Mucosa of rectum (tissue), 2 donors: ENCODE data around the gene SERPINB2.

ENCODE experiments used
- H3K27ac ChIP-seq, 2 donors: one replicate each; pipeline ENCODE4 v1.7.0; 2013; ENCODE audit warnings: inconsistent platforms in 2 of 2, low read depth in 2 of 2, low read length in 2 of 2
- H3K27me3 ChIP-seq, 2 donors: one replicate each; pipeline ENCODE4 v1.7.0; 2013; ENCODE audit warnings: low read length in 2 of 2; ENCODE audit not compliant: control insufficient read depth in 2 of 2, insufficient read depth in 2 of 2
- H3K36me3 ChIP-seq, 2 donors: one replicate each; pipeline ENCODE4 v1.7.0; 2013; ENCODE audit warnings: low read length in 2 of 2; ENCODE audit not compliant: control insufficient read depth in 2 of 2, insufficient read depth in 2 of 2
- H3K4me1 ChIP-seq, 2 donors: one replicate each; pipeline ENCODE4 v1.7.0; 2013; ENCODE audit warnings: low read length in 2 of 2, mild to moderate bottlenecking in 1 of 2; ENCODE audit not compliant: control insufficient read depth in 2 of 2, insufficient read depth in 2 of 2
- H3K4me3 ChIP-seq, 2 donors: one replicate each; pipeline ENCODE4 v1.7.0; 2013; ENCODE audit warnings: low read length in 2 of 2
- H3K9ac ChIP-seq, 2 donors: one replicate each; pipeline ENCODE4 v1.7.0; 2013; ENCODE audit warnings: low read length in 2 of 2, low read depth in 1 of 2, mild to moderate bottlenecking in 1 of 2
- H3K9me3 ChIP-seq, 2 donors: one replicate each; pipeline ENCODE4 v1.7.0; 2013; ENCODE audit warnings: low read length in 2 of 2; ENCODE audit not compliant: control insufficient read depth in 2 of 2
- donor health status: healthy.
- donor health status: Normal muscosa, but diverticular disease.

SERPINB2 gene, protein sequence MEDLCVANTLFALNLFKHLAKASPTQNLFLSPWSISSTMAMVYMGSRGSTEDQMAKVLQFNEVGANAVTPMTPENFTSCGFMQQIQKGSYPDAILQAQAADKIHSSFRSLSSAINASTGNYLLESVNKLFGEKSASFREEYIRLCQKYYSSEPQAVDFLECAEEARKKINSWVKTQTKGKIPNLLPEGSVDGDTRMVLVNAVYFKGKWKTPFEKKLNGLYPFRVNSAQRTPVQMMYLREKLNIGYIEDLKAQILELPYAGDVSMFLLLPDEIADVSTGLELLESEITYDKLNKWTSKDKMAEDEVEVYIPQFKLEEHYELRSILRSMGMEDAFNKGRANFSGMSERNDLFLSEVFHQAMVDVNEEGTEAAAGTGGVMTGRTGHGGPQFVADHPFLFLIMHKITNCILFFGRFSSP

DNA sequence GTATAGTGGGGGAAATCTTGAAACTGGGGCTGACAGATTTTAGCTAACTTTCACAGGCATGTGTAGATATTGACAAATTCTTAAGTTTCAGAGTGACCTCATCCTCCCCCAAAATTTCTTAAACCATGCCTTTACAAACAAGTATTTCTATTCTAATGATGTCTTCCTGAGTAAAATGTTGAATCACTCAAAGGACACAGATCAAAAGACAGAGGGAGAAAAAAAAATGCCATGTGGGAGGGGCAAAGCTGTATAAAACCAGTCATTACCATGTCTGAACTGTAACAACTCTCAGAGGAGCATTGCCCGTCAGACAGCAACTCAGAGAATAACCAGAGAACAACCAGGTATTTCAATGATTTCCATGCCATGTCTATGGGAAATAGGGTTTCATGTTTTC is at the start of gene SERPINB2:
Gene SERPINB2 (plus strand): TSS at position 282 of the 400 bp plus-strand sequence. CDS start 3,740 bp downstream, outside the sequence.
- no peak within 1 kb of the TSS for H3K9ac ChIP-seq
- no peaks in the 10 kb centered on the region for H3K9me3 ChIP-seq
- no peaks in the 10 kb centered on the region for H3K4me1 ChIP-seq
- no peaks in the 10 kb centered on the region for H3K36me3 ChIP-seq
- no peak within 1 kb of the TSS for H3K27ac ChIP-seq
- no peaks in the 10 kb centered on the region for H3K27me3 ChIP-seq
- no peak within 1 kb of the TSS for H3K4me3 ChIP-seq

DNA sequence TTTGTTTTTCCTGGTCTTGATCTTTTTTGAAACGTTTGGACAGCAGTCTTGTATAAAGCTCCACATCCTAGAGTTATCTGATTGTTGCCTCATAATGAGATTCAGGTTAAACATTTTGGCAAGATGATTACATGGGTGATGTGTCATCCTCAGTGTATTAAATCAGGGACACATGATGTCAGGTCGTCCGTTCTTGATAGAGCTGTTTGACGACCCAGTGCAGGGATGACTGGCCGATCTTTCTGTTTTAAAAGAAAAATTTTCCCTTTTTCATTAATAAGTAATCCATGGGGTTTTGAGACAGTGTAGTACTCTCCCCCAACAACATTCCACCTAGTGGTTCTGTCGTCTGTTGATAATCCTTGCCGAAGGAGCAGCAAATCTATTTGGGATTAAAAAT is 44.5 kb upstream of the SERPINB2 start:
- no peak overlapping the region for H3K4me3 ChIP-seq
- H3K4me1 ChIP-seq: no peaks in the 10 kb centered on the region
- H3K27me3 ChIP-seq: no peaks in the 10 kb centered on the region

DNA sequence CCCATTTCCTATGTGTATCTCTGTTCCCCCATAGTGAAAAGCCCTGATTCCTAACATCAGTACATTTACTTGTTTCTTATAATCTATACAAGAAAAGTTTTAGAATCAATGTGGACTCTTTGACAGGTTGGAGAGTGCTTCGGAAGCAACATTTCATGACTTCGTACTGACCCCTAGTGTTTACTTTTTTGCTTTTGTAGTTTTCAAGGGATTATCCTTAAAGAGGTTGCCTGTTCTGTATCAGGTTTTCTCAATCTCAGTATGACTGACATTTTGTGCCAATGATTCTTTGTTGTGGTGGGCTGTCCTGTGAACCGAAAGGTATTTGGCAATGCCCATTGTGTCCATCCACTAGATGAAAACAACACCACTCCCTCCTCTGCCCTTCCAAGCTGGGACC is 43.3 kb upstream of the SERPINB2 start:
- H3K9ac ChIP-seq: no peak overlapping the region
- H3K27me3 ChIP-seq: no peaks in the 10 kb centered on the region
- no peaks in the 10 kb centered on the region for H3K36me3 ChIP-seq
- no peaks in the 10 kb centered on the region for H3K9me3 ChIP-seq
- no peaks in the 10 kb centered on the region for H3K4me1 ChIP-seq
- no peak overlapping the region for H3K4me3 ChIP-seq
- H3K27ac ChIP-seq: no peak overlapping the region

More for the DNA sequence above, 44.5 kb upstream of the SERPINB2 start:
- H3K27ac ChIP-seq: no peak overlapping the region
- H3K36me3 ChIP-seq: no peaks in the 10 kb centered on the region
- no peak overlapping the region for H3K9ac ChIP-seq
- H3K9me3 ChIP-seq: no peaks in the 10 kb centered on the region

DNA sequence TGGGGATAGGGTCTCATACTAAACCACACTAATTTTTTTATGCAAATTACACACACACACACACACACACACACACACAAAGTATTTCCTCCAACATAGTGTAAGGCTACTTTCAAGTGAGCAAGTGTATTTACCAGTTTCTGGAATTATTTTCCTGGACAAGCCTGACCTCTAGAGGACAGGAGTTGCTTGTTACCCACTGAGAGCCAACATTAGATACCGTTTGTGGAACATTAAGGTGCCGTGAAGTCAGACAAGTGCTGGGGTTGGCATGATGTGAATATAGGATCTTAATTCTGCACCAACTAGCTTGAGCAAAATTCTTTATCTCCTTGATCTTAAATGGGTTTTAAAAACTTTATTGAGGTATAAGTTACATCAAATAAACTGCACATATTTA is 39.3 kb upstream of the SERPINB2 start:
- Histone ChIP-seq H3K4me1 (no peaks in the 10 kb centered on the region), H3K9ac (no peak overlapping the region), H3K27me3 (no peaks in the 10 kb centered on the region), H3K4me3 (no peak overlapping the region), H3K36me3 (no peaks in the 10 kb centered on the region), H3K27ac (no peak overlapping the region), H3K9me3 (no peaks in the 10 kb centered on the region)

DNA sequence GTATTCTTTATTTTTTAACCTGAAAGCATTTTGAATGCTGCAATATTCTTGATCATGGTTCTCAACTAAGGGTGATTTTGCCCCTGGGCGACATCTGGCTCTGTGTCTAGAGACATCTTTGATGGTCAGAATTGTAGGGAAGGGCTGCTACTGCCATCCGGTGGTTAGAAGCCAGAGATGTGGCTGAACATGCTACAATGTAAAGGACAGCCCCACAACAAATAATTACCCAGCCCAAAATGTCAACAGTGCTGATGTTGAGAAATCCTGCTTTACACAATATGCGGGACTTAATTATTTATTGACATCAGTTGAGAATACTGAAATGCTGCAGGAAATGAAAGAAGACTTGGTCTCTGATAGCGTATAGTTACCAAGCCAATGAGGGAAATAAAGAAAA is 37.5 kb upstream of the SERPINB2 start:
- Histone ChIP-seq H3K36me3 (no peaks in the 10 kb centered on the region), H3K4me3 (no peak overlapping the region), H3K4me1 (no peaks in the 10 kb centered on the region), H3K27ac (no peak overlapping the region), H3K9ac (no peak overlapping the region), H3K27me3 (no peaks in the 10 kb centered on the region), H3K9me3 (no peaks in the 10 kb centered on the region)

DNA sequence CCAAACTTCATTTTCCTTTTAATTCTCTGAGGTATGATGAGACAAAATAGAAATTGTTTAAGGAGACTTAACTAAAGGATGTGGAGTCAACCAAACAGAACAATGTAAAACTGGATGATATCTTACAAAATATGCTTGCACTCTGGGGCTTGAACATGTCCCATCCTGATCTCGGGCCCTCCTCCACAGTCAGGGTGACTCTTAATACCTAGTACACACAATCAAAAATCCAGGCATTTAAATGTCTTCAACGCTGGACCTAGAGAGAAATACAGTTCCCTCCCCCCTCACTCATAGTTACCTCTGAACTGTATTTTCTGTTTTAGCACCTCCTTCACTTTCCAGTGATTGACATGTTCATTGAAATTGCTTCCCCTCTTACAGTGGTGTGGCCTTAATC is 36.9 kb upstream of the SERPINB2 start:
- Histone ChIP-seq H3K4me3 (no peak overlapping the region), H3K27ac (no peak overlapping the region), H3K9ac (no peak overlapping the region), H3K9me3 (no peaks in the 10 kb centered on the region), H3K27me3 (no peaks in the 10 kb centered on the region), H3K4me1 (no peaks in the 10 kb centered on the region), H3K36me3 (no peaks in the 10 kb centered on the region)

DNA sequence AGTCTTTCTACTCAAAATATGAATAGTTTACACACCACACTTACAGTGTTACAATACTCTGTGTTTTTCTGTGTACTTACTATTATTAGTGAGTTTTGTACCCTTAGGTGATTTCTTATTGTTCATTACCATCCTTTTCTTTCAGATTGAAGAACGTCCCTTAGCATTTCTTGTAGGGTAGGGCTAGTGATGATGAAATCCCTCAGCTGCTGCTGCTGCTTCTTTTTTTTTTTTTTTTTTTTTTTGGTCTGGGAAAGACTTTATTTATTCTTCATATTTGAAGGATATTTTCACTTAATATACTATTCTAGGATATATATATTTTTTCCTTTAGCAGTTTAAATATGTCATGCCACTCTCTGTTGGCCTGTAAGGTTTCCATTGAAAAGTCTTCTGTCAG is 29.0 kb upstream of the SERPINB2 start:
- Histone ChIP-seq H3K4me1 (no peaks in the 10 kb centered on the region), H3K9me3 (no peaks in the 10 kb centered on the region), H3K27me3 (no peaks in the 10 kb centered on the region), H3K9ac (no peak overlapping the region), H3K36me3 (no peaks in the 10 kb centered on the region), H3K4me3 (no peak overlapping the region), H3K27ac (no peak overlapping the region)

DNA sequence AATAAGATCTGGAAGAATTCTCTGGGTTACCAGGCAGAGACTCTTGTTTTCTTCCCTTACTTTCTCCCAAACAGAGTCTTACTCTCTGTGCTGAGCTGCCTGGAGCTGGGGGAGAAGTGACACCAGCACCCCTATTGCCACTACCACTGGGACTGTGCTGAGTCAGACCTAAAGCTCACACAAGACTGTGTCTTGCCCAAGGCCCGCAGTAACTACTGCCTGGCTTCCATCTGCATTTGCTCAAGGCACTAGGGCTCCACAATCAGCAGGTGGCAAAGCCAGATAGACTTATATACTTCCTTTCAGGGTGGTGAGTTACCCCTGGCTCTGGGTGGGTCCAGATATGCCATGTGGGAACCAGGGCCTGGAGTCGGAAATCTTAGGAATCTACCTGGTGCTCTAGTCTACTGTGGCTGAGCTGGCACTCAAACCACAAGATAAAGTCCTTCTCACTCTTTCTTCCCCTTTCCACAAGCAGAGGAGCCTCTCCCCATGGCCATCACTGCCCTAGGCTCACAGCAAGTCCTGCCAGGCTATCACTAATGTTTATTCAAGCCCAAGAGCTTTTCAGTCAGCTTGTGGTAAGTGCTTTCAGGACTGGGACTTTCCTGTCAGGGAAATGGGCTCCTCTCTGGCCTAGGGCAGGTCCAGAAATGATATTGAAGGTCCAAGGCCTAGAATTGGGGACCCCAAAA is 27.6 kb upstream of the SERPINB2 start:
- Histone ChIP-seq H3K9me3 (no peaks in the 10 kb centered on the region), H3K36me3 (no peaks in the 10 kb centered on the region), H3K4me1 (no peaks in the 10 kb centered on the region), H3K4me3 (no peak overlapping the region), H3K9ac (no peak overlapping the region), H3K27ac (no peak overlapping the region), H3K27me3 (no peaks in the 10 kb centered on the region)

DNA sequence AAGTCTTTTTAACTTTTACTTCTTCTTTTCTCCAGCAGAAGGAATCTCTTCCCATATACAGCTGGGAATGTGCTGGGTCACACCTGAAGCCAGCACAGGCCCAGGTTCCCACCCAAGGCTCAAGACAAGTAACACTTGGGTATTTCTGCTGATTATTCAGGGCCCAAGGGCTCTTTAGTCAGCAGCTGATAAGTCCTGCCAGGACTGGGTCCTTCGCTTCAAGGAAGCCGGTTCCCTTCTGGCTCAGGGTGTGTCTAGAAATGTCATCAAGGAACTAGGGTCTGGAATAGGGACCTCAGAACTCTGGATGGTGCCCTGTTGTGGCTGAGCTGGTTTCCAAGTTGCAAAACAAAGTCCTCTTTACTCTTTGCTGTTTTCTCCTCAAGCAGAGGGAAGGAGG is 27.0 kb upstream of the SERPINB2 start:
- Histone ChIP-seq H3K27me3 (no peaks in the 10 kb centered on the region), H3K9me3 (no peaks in the 10 kb centered on the region), H3K4me3 (no peak overlapping the region), H3K9ac (no peak overlapping the region), H3K4me1 (no peaks in the 10 kb centered on the region), H3K27ac (no peak overlapping the region), H3K36me3 (no peaks in the 10 kb centered on the region)

DNA sequence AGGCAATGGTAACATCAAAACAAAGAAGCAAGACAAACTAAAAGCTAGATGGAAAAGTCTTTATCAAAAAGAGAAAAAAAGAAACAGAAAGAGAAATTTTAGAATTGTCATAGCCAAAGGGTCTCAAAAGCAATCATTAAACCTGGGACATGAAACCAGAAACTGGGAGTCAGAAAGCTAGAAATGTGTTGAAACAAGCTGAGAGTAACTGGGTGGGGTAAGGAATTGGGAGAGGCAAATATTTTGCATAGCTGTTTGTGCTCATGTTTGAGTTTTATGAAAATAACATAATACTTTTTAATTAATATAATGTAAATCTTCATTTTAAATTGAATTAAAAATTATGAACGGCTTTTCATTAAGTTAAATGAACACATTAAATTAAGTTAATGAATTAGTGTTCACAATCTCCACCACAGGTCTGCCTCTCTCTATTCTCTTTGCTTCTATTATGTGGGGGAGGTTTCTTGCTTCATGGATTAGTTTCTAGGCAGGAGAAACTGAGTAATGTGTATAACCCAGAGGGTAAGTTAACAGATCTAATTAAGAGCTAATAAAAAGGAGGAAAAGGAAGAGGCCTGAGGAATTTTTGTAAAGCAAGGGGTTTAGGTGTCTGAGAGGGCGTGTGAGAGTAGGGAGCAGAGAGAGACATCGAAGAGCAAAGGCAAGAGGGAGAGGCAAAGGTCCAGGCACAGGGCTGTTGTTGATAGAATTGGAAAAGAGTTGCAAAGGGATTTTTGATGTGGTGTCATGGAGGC is 20.0 kb upstream of the SERPINB2 start:
- no peaks in the 10 kb centered on the region for H3K27me3 ChIP-seq
- no peaks in the 10 kb centered on the region for H3K4me1 ChIP-seq
- no peaks in the 10 kb centered on the region for H3K36me3 ChIP-seq
- H3K4me3 ChIP-seq: no peak overlapping the region
- H3K9me3 ChIP-seq: no peaks in the 10 kb centered on the region
- no peak overlapping the region for H3K27ac ChIP-seq
- no peak overlapping the region for H3K9ac ChIP-seq
